Measurements from ENCODE around the gene ATP6V1C2. TPM values are rescaled to one million over a fixed set of nuclear protein-coding genes. Genes with fewer than 3 reads are reported as not detected.

ATP6V1C2 gene
- total and polyA plus RNA-seq, 2 donors (not counting 3 experiments of a cell fraction or from before 2014, with no cell fraction given): 0.03 to 0.13 TPM

DNA sequence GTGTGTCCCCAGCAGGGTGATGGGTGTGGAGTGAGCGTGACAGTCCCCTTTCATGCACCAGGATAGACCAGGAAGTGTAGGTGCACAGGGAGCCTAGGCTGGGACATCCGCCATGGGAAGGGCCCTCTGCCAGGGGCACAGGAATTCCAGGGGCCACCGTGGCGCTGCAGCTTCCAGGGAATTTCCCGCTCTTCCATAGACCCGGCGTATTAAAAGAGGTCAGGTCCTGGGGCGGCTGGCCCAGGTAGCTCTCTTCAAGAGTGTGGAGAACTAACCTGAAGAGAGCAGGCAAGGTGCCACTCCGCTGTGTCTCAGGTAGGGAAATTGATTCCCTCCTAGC is 42.0 kb downstream of the ATP6V1C2 start:
- no peak for TF ChIP-seq MYC (IDR thresholded peaks at IDR 0.05; ENCODE audit: low read depth, low read length)
- TF ChIP-seq JUN (IDR thresholded peaks at IDR 0.05; ENCODE audit: borderline replicate concordance, insufficient read depth, insufficient read length, low read depth): no peak
- TF ChIP-seq POLR2AphosphoS5 (IDR thresholded peaks at IDR 0.05; ENCODE audit: insufficient read depth, low read depth, low read length): no peak
- no peak for TF ChIP-seq CTCF (IDR thresholded peaks at IDR 0.05; ENCODE audit: extremely low read depth in 1 of 2, insufficient read depth in 1 of 2, low read depth in 1 of 2, low read length in 2 of 2)
- no peak for TF ChIP-seq GATA2 (IDR thresholded peaks at IDR 0.05; ENCODE audit: insufficient read depth, insufficient read length, low read depth, low read length)
- no peak for TF ChIP-seq EZH2 (IDR thresholded peaks at IDR 0.05; ENCODE audit: borderline replicate concordance, low read depth, low read length, severe bottlenecking)
- TF ChIP-seq POLR2A (IDR thresholded peaks at IDR 0.05; ENCODE audit: low read depth, low read length): no peak
- no peak for TF ChIP-seq MAX (IDR thresholded peaks at IDR 0.05; ENCODE audit: insufficient read depth, insufficient read length)
- no peak for TF ChIP-seq FOS (IDR thresholded peaks at IDR 0.05; ENCODE audit: borderline replicate concordance, insufficient read depth, low read length)

More for the DNA sequence above, 42.0 kb downstream of the ATP6V1C2 start:
- no peaks in the 10 kb centered on the region for H3K9me1 ChIP-seq (replicated peaks; ENCODE audit: control insufficient read depth, extremely low read depth, insufficient read depth, low read length)
- H3K9ac ChIP-seq (replicated peaks; ENCODE audit: extremely low read depth, insufficient read depth, low read length): no peak overlapping the region
- dilution Hi-C loops (cut with MboI; ENCODE audit: extremely low pct_ligation_motif_present, low sequenced_read_pairs) (no loop called here), intact Hi-C loops (cut with micrococcal nuclease) (no loop called here)
- no peaks in the 10 kb centered on the region for H3K27me3 ChIP-seq (ENCODE audit: control insufficient read depth in 2 of 2, insufficient read depth in 2 of 2, low read length in 2 of 2)
- H3K4me3 ChIP-seq (replicated peaks in 1 of 3; ENCODE audit: insufficient read depth in 1 of 3, low read depth in 1 of 3, low read length in 3 of 3): no peak overlapping the region
- BruUV-seq (replicated peaks): no TSS peak
- no peak overlapping the region for H3K27ac ChIP-seq (ENCODE audit: insufficient read depth, low read depth, low read length)
- no peak for DNase-seq (ENCODE audit: low read depth, low spot score)
- H3K36me3 ChIP-seq (ENCODE audit: control insufficient read depth in 2 of 2, extremely low read depth in 1 of 2, insufficient read depth in 2 of 2, low read length in 2 of 2): no peaks in the 10 kb centered on the region
- FAIRE-seq: no peak
- POLR2A ChIA-PET: no interaction called here
- no peaks in the 10 kb centered on the region for H4K20me1 ChIP-seq (replicated peaks; ENCODE audit: control insufficient read depth, extremely low read depth, insufficient read depth, low read length)
- H3K4me2 ChIP-seq (ENCODE audit: insufficient read depth, low read length): no peak overlapping the region
- no peak overlapping the region for H2AFZ ChIP-seq (ENCODE audit: low read depth, low read length)
- H3K79me2 ChIP-seq (ENCODE audit: control insufficient read depth, insufficient read depth, low read length): no peaks in the 10 kb centered on the region
- H3K9me3 ChIP-seq (replicated peaks; ENCODE audit: control insufficient read depth, insufficient read depth, low read length): no peaks in the 10 kb centered on the region
- CTCF ChIA-PET: no interaction called here
- no peaks in the 10 kb centered on the region for H3K4me1 ChIP-seq (ENCODE audit: control insufficient read depth, extremely low read depth, insufficient read depth, low read length)

All from endothelial cell of umbilical vein (primary cell).